ENCODE results near the gene ZMYND15. TPM values are rescaled to one million over a fixed set of nuclear protein-coding genes. Genes with fewer than 3 reads are reported as not detected.
"Not testable (repeated sequence)": the region's sequence is repeated elsewhere in the genome, so short reads cannot be mapped to it uniquely, and the experiment has no call there.

ZMYND15 gene
- total RNA-seq: 1 to 10 TPM; 1.0 to 2.3 TPM

GRCh38 chr17:4739122-4740024 lies at the start of gene ZMYND15, which contains the start of gene CXCL16:
TSS of gene ZMYND15 (plus strand) at chr17:4739833. CDS start at chr17:4740549, 716 bp downstream.
TSS of gene CXCL16 (minus strand) at chr17:4739928. CDS start at chr17:4739339, 589 bp downstream.
- Mint-ChIP-seq H3K4me1 (ENCODE audit: low read depth in 2 of 2) (peaks cover 29 to 34% of the 10 kb centered on the region in 2 donors), H3K27ac (peak within 1 kb of the TSS; percentile 18 to 82), H3K4me3 (peak within 1 kb of the TSS; percentile 85), H3K36me3 (peaks cover 9% of the 10 kb centered on the region), H3K27me3 (peaks cover 15 to 25% of the 10 kb centered on the region in 2 donors), H3K9me3 (no peaks in the 10 kb centered on the region)
- ATAC-seq: peak; percentile 71 to 80
- DNase-seq (ENCODE audit: low spot score): peak; percentile 74

GRCh38 chr17:4689872-4690271 lies 49.8 kb upstream of the ZMYND15 start:
- not testable (repeated sequence) for H3K27ac Mint-ChIP-seq; DNase-seq (ENCODE audit: low spot score); H3K27me3 Mint-ChIP-seq; ATAC-seq; H3K4me3 Mint-ChIP-seq; H3K9me3 Mint-ChIP-seq
- peaks cover 23 to 30% of the 10 kb centered on the region in 2 donors for H3K4me1 Mint-ChIP-seq (ENCODE audit: low read depth in 2 of 2)
- H3K36me3 Mint-ChIP-seq: peaks cover 34% of the 10 kb centered on the region

- Mint-ChIP-seq H3K9me3 (no peaks in the 10 kb centered on the region), H3K27me3 (no peaks in the 10 kb centered on the region), H3K27ac (no peak overlapping the region), H3K4me1 (ENCODE audit: low read depth in 2 of 2) (peaks cover 24 to 32% of the 10 kb centered on the region in 2 donors), H3K36me3 (peaks cover 28% of the 10 kb centered on the region), H3K4me3 (no peak overlapping the region)
- DNase-seq (ENCODE audit: low spot score) (no peak), ATAC-seq (no peak)
Measured at GRCh38 chr17:4690745-4691144, 48.9 kb upstream of the ZMYND15 start.

GRCh38 chr17:4691686-4692085 lies 47.9 kb upstream of the ZMYND15 start:
- ATAC-seq (no peak), DNase-seq (ENCODE audit: low spot score) (no peak)
- Mint-ChIP-seq H3K9me3 (no peaks in the 10 kb centered on the region), H3K27me3 (no peaks in the 10 kb centered on the region), H3K36me3 (peaks cover 31% of the 10 kb centered on the region), H3K4me1 (ENCODE audit: low read depth in 2 of 2) (peaks cover 33 to 41% of the 10 kb centered on the region in 2 donors), H3K4me3 (no peak overlapping the region), H3K27ac (no peak overlapping the region)

GRCh38 chr17:4693416-4693815 lies 46.2 kb upstream of the ZMYND15 start:
- Mint-ChIP-seq H3K27ac (peak overlapping the region in 1 of 2 donors; percentile 58), H3K36me3 (peaks cover 24% of the 10 kb centered on the region), H3K9me3 (no peaks in the 10 kb centered on the region), H3K27me3 (no peaks in the 10 kb centered on the region), H3K4me3 (no peak overlapping the region), H3K4me1 (ENCODE audit: low read depth in 2 of 2) (peaks cover 30 to 41% of the 10 kb centered on the region in 2 donors)
- DNase-seq (ENCODE audit: low spot score) (no peak), ATAC-seq (no peak)

- peaks cover 7% of the 10 kb centered on the region for H3K36me3 Mint-ChIP-seq
- H3K4me3 Mint-ChIP-seq: peak overlapping the region; percentile 67
- ATAC-seq: peak; percentile 88 to 89
- peak overlapping the region; percentile 78 to 80 for H3K27ac Mint-ChIP-seq
- H3K27me3 Mint-ChIP-seq: no peaks in the 10 kb centered on the region
- H3K9me3 Mint-ChIP-seq: no peaks in the 10 kb centered on the region
- H3K4me1 Mint-ChIP-seq (ENCODE audit: low read depth in 2 of 2): peaks cover 25 to 30% of the 10 kb centered on the region in 2 donors
- no peak for DNase-seq (ENCODE audit: low spot score)
Measured at GRCh38 chr17:4696437-4696805, 43.2 kb upstream of the ZMYND15 start.

- DNase-seq (ENCODE audit: low spot score); H3K4me3 Mint-ChIP-seq; ATAC-seq; H3K9me3 Mint-ChIP-seq; H3K36me3 Mint-ChIP-seq; H3K27ac Mint-ChIP-seq; H3K27me3 Mint-ChIP-seq: not testable (repeated sequence)
- H3K4me1 Mint-ChIP-seq (ENCODE audit: low read depth in 2 of 2): peaks cover 39 to 47% of the 10 kb centered on the region in 2 donors
Measured at GRCh38 chr17:4699401-4700056, 40.1 kb upstream of the ZMYND15 start.

GRCh38 chr17:4701116-4701515 lies 38.5 kb upstream of the ZMYND15 start:
- Mint-ChIP-seq H3K27ac (peak overlapping the region; percentile 87 to 89), H3K4me3 (peak overlapping the region; percentile 82), H3K27me3 (no peaks in the 10 kb centered on the region), H3K36me3 (peaks cover 9% of the 10 kb centered on the region), H3K9me3 (no peaks in the 10 kb centered on the region), H3K4me1 (ENCODE audit: low read depth in 2 of 2) (peaks cover 46 to 55% of the 10 kb centered on the region in 2 donors)
- no peak for ATAC-seq
- no peak for DNase-seq (ENCODE audit: low spot score)

GRCh38 chr17:4703330-4703691 lies 36.3 kb upstream of the ZMYND15 start:
- no peak for ATAC-seq
- Mint-ChIP-seq H3K27ac (peak overlapping the region; percentile 87 to 89), H3K36me3 (peaks cover 6% of the 10 kb centered on the region), H3K27me3 (no peaks in the 10 kb centered on the region), H3K4me3 (peak overlapping the region; percentile 82), H3K4me1 (ENCODE audit: low read depth in 2 of 2) (peaks cover 50 to 56% of the 10 kb centered on the region in 2 donors), H3K9me3 (no peaks in the 10 kb centered on the region)
- no peak for DNase-seq (ENCODE audit: low spot score)

- not testable (repeated sequence) for H3K36me3 Mint-ChIP-seq; H3K27me3 Mint-ChIP-seq; DNase-seq (ENCODE audit: low spot score); H3K9me3 Mint-ChIP-seq; ATAC-seq
- Mint-ChIP-seq H3K4me1 (ENCODE audit: low read depth in 2 of 2) (peaks cover 58 to 63% of the 10 kb centered on the region in 2 donors), H3K27ac (peak overlapping the region; percentile 87 to 89), H3K4me3 (peak overlapping the region; percentile 82)
Measured at GRCh38 chr17:4704574-4704907, 35.1 kb upstream of the ZMYND15 start.

GRCh38 chr17:4704991-4705390 lies 34.6 kb upstream of the ZMYND15 start:
- Mint-ChIP-seq H3K4me1 (ENCODE audit: low read depth in 2 of 2) (peaks cover 62 to 67% of the 10 kb centered on the region in 2 donors), H3K27ac (peak overlapping the region; percentile 87 to 89)

GRCh38 chr17:4706121-4706520 lies 33.5 kb upstream of the ZMYND15 start:
- H3K4me3 Mint-ChIP-seq: peak overlapping the region; percentile 82
- DNase-seq (ENCODE audit: low spot score) (no peak), ATAC-seq (no peak)
- peaks cover 7% of the 10 kb centered on the region for H3K36me3 Mint-ChIP-seq
- no peaks in the 10 kb centered on the region for H3K9me3 Mint-ChIP-seq
- peaks cover 61 to 67% of the 10 kb centered on the region in 2 donors for H3K4me1 Mint-ChIP-seq (ENCODE audit: low read depth in 2 of 2)
- H3K27ac Mint-ChIP-seq: peak overlapping the region; percentile 12 to 89
- no peaks in the 10 kb centered on the region for H3K27me3 Mint-ChIP-seq

More at GRCh38 chr17:4704991-4705390, 34.6 kb upstream of the ZMYND15 start:
- Mint-ChIP-seq H3K27me3 (no peaks in the 10 kb centered on the region), H3K36me3 (peaks cover 6% of the 10 kb centered on the region), H3K4me3 (peak overlapping the region; percentile 82), H3K9me3 (no peaks in the 10 kb centered on the region)
- ATAC-seq (no peak), DNase-seq (ENCODE audit: low spot score) (no peak)

- H3K27ac Mint-ChIP-seq: peak overlapping the region; percentile 66 to 81
- no peaks in the 10 kb centered on the region for H3K27me3 Mint-ChIP-seq
- DNase-seq (ENCODE audit: low spot score): peak; percentile 75
- H3K9me3 Mint-ChIP-seq: no peaks in the 10 kb centered on the region
- peak overlapping the region; percentile 70 for H3K4me3 Mint-ChIP-seq
- H3K4me1 Mint-ChIP-seq (ENCODE audit: low read depth in 2 of 2): peaks cover 56 to 60% of the 10 kb centered on the region in 2 donors
- ATAC-seq: no peak
- peaks cover 10% of the 10 kb centered on the region for H3K36me3 Mint-ChIP-seq
Measured at GRCh38 chr17:4708436-4708835, 31.2 kb upstream of the ZMYND15 start.
